H9 (cell line): ENCODE measurements around the gene BPIFB2. TPM values are rescaled to one million over a fixed set of nuclear protein-coding genes. Genes with fewer than 3 reads are reported as not detected.

ENCODE experiments used
- DNase-seq: peaks from one replicate; pipeline ENCODE4 v3.0.0-alpha.2; 2017
- H2AFZ ChIP-seq: one replicate; pipeline ENCODE4 v1.6.1; 2013; ENCODE audit warnings: mild to moderate bottlenecking, low read length, control low read depth, moderate library complexity
- H2AK5ac ChIP-seq: 2 replicates; pipeline ENCODE4 v1.6.1; 2013; ENCODE audit warnings: low read length, control low read depth, mixed read lengths; ENCODE audit not compliant: insufficient read length
- H2BK120ac ChIP-seq: one replicate; pipeline ENCODE4 v1.6.1; 2013; ENCODE audit warnings: low read depth, mild to moderate bottlenecking, low read length, control low read depth, inconsistent platforms; ENCODE audit not compliant: poor library complexity, severe bottlenecking
- H2BK12ac ChIP-seq: 2 replicates; pipeline ENCODE4 v1.6.1; 2013; ENCODE audit warnings: low read length, control low read depth, mixed read lengths, low read depth; ENCODE audit not compliant: insufficient read length
- H2BK15ac ChIP-seq: 2 replicates; pipeline ENCODE4 v1.6.1; 2013; ENCODE audit warnings: low read depth, low read length, control low read depth
- H2BK20ac ChIP-seq: one replicate; pipeline ENCODE4 v1.6.1; 2013; ENCODE audit warnings: low read depth, mild to moderate bottlenecking, low read length, control low read depth, inconsistent platforms; ENCODE audit not compliant: poor library complexity, severe bottlenecking
- H2BK5ac ChIP-seq: 2 replicates; pipeline ENCODE4 v1.6.1; 2013; ENCODE audit warnings: low read length, control low read depth, mixed read lengths; ENCODE audit not compliant: insufficient read length
- H3K14ac ChIP-seq: 2 replicates; pipeline ENCODE4 v1.6.1; 2013; ENCODE audit warnings: low read length, control low read depth; ENCODE audit not compliant: insufficient read depth
- H3K18ac ChIP-seq: 2 replicates; pipeline ENCODE4 v1.6.1; 2013; ENCODE audit warnings: low read depth, mild to moderate bottlenecking, mixed read lengths, low read length, control low read depth; ENCODE audit not compliant: insufficient read length
- H3K23ac ChIP-seq: 2 replicates; pipeline ENCODE4 v1.6.1; 2013; ENCODE audit warnings: low read length, control low read depth, mixed read lengths, low read depth; ENCODE audit not compliant: insufficient read length
- H3K23me2 ChIP-seq: 2 replicates; pipeline ENCODE4 v1.6.1; 2013; ENCODE audit warnings: low read depth, mild to moderate bottlenecking, mixed read lengths, low read length, control low read depth; ENCODE audit not compliant: insufficient read length, poor library complexity, severe bottlenecking
- H3K27ac ChIP-seq: 2 replicates; pipeline ENCODE4 v1.5.1; 2013; ENCODE audit warnings: low read length, control low read depth, mixed read lengths, low read depth; ENCODE audit not compliant: insufficient read length
- H3K27me3 ChIP-seq: 2 replicates; pipeline ENCODE4 v1.6.1; 2013; ENCODE audit warnings: low read length, control low read depth, inconsistent platforms; ENCODE audit not compliant: insufficient read depth
- H3K4ac ChIP-seq: 2 replicates; pipeline ENCODE4 v1.6.1; 2013; ENCODE audit warnings: low read depth, mild to moderate bottlenecking, control low read depth, inconsistent platforms, low read length, moderate library complexity
- H3K4me1 ChIP-seq: 2 replicates; pipeline ENCODE4 v1.6.1; 2013; ENCODE audit warnings: low read length, control low read depth, inconsistent platforms; ENCODE audit not compliant: insufficient read depth
- H3K4me2 ChIP-seq: 2 replicates; pipeline ENCODE4 v1.6.1; 2013; ENCODE audit warnings: low read length, control low read depth, mixed read lengths; ENCODE audit not compliant: insufficient read length, insufficient read depth
- H3K56ac ChIP-seq: 2 replicates; pipeline ENCODE4 v1.6.1; 2013; ENCODE audit warnings: low read depth, mild to moderate bottlenecking, mixed read lengths, low read length, control low read depth; ENCODE audit not compliant: insufficient read length
- H3K79me1 ChIP-seq: 2 replicates; pipeline ENCODE4 v1.6.1; 2013; ENCODE audit warnings: low read depth, mild to moderate bottlenecking, moderate library complexity, low read length, control low read depth, inconsistent platforms; ENCODE audit not compliant: insufficient read depth, poor library complexity, severe bottlenecking
- H3K79me2 ChIP-seq: 2 replicates; pipeline ENCODE4 v1.6.1; 2013; ENCODE audit warnings: low read length, control low read depth, inconsistent platforms; ENCODE audit not compliant: insufficient read depth
- H3K9ac ChIP-seq: 2 replicates; pipeline ENCODE4 v1.6.1; 2013; ENCODE audit warnings: low read length, control low read depth, mixed read lengths; ENCODE audit not compliant: insufficient read length; ENCODE audit errors: extremely low read depth
- H3K9me3 ChIP-seq: one replicate; pipeline ENCODE4 v1.6.1; 2013; ENCODE audit warnings: low read depth, low read length, inconsistent platforms; ENCODE audit not compliant: control insufficient read depth
- H3T11ph ChIP-seq: one replicate; pipeline ENCODE4 v1.6.1; 2013; ENCODE audit warnings: mild to moderate bottlenecking, low read length, control low read depth, inconsistent platforms
- H4K20me1 ChIP-seq: one replicate; pipeline ENCODE4 v1.6.1; 2013; ENCODE audit not compliant: control insufficient read depth, insufficient read length, insufficient read depth
- H4K5ac ChIP-seq: 2 replicates; pipeline ENCODE4 v1.6.1; 2013; ENCODE audit warnings: low read depth, mild to moderate bottlenecking, mixed read lengths, low read length, control low read depth; ENCODE audit not compliant: insufficient read length
- H4K8ac ChIP-seq: replicated peaks from 2 replicates; pipeline ENCODE4 v1.6.1; 2013; ENCODE audit warnings: low read length, control low read depth, mixed read lengths, low read depth; ENCODE audit not compliant: insufficient read length
- H4K91ac ChIP-seq: 2 replicates; pipeline ENCODE4 v1.6.1; 2013; ENCODE audit warnings: low read depth, mild to moderate bottlenecking, moderate library complexity, mixed read lengths, low read length, control low read depth; ENCODE audit not compliant: insufficient read length
- H3K27ac Mint-ChIP-seq, 3 experiments: 2 replicates in 2 of 3; 3 replicates in 1 of 3; pipeline ENCODE4 v1.8.0; 2020 to 2021; ENCODE audit warnings: mixed read lengths in 3 of 3, mild to moderate bottlenecking in 1 of 3, moderate library complexity in 1 of 3
- H3K27me3 Mint-ChIP-seq: 2 replicates; pipeline ENCODE4 v1.8.0; 2021; ENCODE audit warnings: low read depth, mild to moderate bottlenecking, moderate library complexity, mixed read lengths
- H3K36me3 Mint-ChIP-seq, 3 experiments: 2 replicates in 2 of 3; 3 replicates in 1 of 3; pipeline ENCODE4 v1.8.0; 2020 to 2021; ENCODE audit warnings: low read depth in 3 of 3, mixed read lengths in 3 of 3; ENCODE audit not compliant: insufficient read depth in 1 of 3
- H3K4me1 Mint-ChIP-seq, 2 experiments: 2 replicates each; pipeline ENCODE4 v1.8.0; 2020; ENCODE audit warnings: mixed read lengths in 2 of 2
- H3K4me3 Mint-ChIP-seq, 2 experiments: 2 replicates in 1 of 2; 3 replicates in 1 of 2; pipeline ENCODE4 v1.8.0; 2020 to 2021; ENCODE audit warnings: mild to moderate bottlenecking in 2 of 2, mixed read lengths in 2 of 2, moderate library complexity in 1 of 2
- H3K9me3 Mint-ChIP-seq, 2 experiments: 2 replicates in 1 of 2; 3 replicates in 1 of 2; pipeline ENCODE4 v1.8.0; 2020; ENCODE audit warnings: mild to moderate bottlenecking in 2 of 2, mixed read lengths in 2 of 2, moderate library complexity in 1 of 2
- total RNA-seq: library from RNA; stranded (reverse); gene quantifications from 2 replicates; pipeline ENCODE4 v1.2.1, GENCODE V29; 2021
- TF ChIP-seq, protein P1 (sequence below): fragments of 200-600 bp; sonication (generic); conservative IDR thresholded peaks from 3 replicates; pipeline ENCODE4 v1.8.0; 2021; ENCODE audit warnings: antibody characterized with exemption, mild to moderate bottlenecking

BPIFB2 gene
- total RNA-seq, 1 experiment from 2014 or later, result not detected

DNA sequence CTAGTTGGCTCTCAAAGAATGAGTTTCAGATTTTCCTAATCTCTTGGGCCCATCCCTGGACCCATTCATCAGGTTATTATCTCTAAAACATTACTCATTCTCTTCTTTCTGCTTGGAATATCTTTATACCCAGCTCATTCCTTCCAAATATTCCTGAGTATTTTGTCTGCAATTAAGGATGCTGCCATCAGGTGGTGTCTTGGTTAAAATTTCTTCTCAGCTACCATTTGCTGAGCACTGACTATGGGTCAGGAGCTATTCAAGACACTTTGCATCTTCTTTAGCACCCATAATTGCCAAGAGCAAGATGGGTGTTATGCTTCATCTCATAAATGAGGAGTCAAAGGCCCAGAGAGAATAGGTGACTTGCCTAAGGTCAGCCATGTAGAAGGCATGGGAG is 11.7 kb upstream of the BPIFB2 start:
- Histone ChIP-seq H3K23me2 (no peaks in the 10 kb centered on the region), H3T11ph (no peak overlapping the region), H2BK12ac (no peak overlapping the region), H3K18ac (no peak overlapping the region), H3K27me3 (no peaks in the 10 kb centered on the region), H3K9ac (no peak overlapping the region), H4K91ac (no peak overlapping the region), H2BK15ac (no peak overlapping the region), H3K4ac (no peak overlapping the region), H3K27ac (no peak overlapping the region), H3K4me2 (no peak overlapping the region), H3K4me1 (no peaks in the 10 kb centered on the region), H3K56ac (no peak overlapping the region), H2BK20ac (no peak overlapping the region), H3K9me3 (no peaks in the 10 kb centered on the region), H4K8ac (no peak overlapping the region), H4K20me1 (no peaks in the 10 kb centered on the region), H3K14ac (no peak overlapping the region), H2AK5ac (no peak overlapping the region), H2AFZ (no peak overlapping the region), H4K5ac (no peak overlapping the region), H3K23ac (no peak overlapping the region), H3K79me2 (no peaks in the 10 kb centered on the region), H2BK120ac (no peak overlapping the region), H3K79me1 (no peaks in the 10 kb centered on the region), H2BK5ac (no peak overlapping the region)
- H3K27me3 Mint-ChIP-seq, result peaks cover 7% of the 10 kb centered on the region
- H3K27ac Mint-ChIP-seq, result no peak overlapping the region
- H3K4me3 Mint-ChIP-seq, result no peak overlapping the region
- H3K9me3 Mint-ChIP-seq, result no peaks in the 10 kb centered on the region
- TF ChIP-seq, protein P1, sequence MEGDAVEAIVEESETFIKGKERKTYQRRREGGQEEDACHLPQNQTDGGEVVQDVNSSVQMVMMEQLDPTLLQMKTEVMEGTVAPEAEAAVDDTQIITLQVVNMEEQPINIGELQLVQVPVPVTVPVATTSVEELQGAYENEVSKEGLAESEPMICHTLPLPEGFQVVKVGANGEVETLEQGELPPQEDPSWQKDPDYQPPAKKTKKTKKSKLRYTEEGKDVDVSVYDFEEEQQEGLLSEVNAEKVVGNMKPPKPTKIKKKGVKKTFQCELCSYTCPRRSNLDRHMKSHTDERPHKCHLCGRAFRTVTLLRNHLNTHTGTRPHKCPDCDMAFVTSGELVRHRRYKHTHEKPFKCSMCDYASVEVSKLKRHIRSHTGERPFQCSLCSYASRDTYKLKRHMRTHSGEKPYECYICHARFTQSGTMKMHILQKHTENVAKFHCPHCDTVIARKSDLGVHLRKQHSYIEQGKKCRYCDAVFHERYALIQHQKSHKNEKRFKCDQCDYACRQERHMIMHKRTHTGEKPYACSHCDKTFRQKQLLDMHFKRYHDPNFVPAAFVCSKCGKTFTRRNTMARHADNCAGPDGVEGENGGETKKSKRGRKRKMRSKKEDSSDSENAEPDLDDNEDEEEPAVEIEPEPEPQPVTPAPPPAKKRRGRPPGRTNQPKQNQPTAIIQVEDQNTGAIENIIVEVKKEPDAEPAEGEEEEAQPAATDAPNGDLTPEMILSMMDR, result peak; percentile 68
- DNase-seq, result no peak
- no peaks in the 10 kb centered on the region for H3K36me3 Mint-ChIP-seq
- H3K4me1 Mint-ChIP-seq, result 0 out of 4 replicates have a peak, but pooled peaks cover 0 to 2% of the 10 kb centered on the region in 2 experiments
